HepG2 (cell line): ENCODE results near the gene MREG. TPM values are rescaled to one million over a fixed set of nuclear protein-coding genes. Genes with fewer than 3 reads are reported as not detected.

Experiments
- ATAC-seq: fragments of 200-7000 bp; cut with Tn5 transposase; 3 replicates; pipeline ENCODE4 v1.9.1; 2020; ENCODE audit warnings: mild to moderate bottlenecking, moderate library complexity
- BruUV-seq: library from RNA; stranded (reverse); fragments of 400-500 nt; replicated peaks from 2 replicates; lab custom pipeline; 2021; lab: Mats Ljungman, UMichigan
- CTCF ChIA-PET: fragments of 300-600 bp; formaldehyde crosslinking; extraction: SDS; loops from one replicate; lab custom pipeline; 2021; ENCODE audit warnings: low total read pairs, inconsistent platforms, low intra/inter-chr PET ratio; lab: Yijun Ruan, JAX
- POLR2A ChIA-PET: fragments of 350-600 bp; sonication (Branson Sonifier 250); formaldehyde crosslinking; loops from one replicate; lab custom pipeline; 2020; ENCODE audit warnings: antibody characterized with exemption, inconsistent platforms; lab: Yijun Ruan, JAX
- DNase-seq: peaks from one replicate; pipeline ENCODE4 v3.0.0-alpha.2; 2015; ENCODE audit warnings: low spot score
- FAIRE-seq: peaks from 3 replicates; lab custom pipeline; 2011; peaks lifted over from hg19 to GRCh38; lab: Jason Lieb, UNC
- H2AFZ ChIP-seq: one replicate; pipeline ENCODE4 v1.6.1; 2011; ENCODE audit warnings: low read length, inconsistent platforms
- H3K27ac ChIP-seq: fragments of 300-600 bp; 3 replicates; pipeline ENCODE4 v1.8.0; 2011; ENCODE audit warnings: mixed run types, mild to moderate bottlenecking, mixed read lengths, low read length, inconsistent platforms; ENCODE audit not compliant: insufficient read depth; ENCODE audit errors: extremely low read length
- H3K27me3 ChIP-seq, 2 experiments: fragments of 200-600 bp in 1 of 2; 2 replicates in 1 of 2; 3 replicates in 1 of 2; pipeline versions ENCODE4 v1.6.0 to v1.8.0; 2011; ENCODE audit warnings: low read length in 2 of 2, mild to moderate bottlenecking in 2 of 2, moderate library complexity in 2 of 2, inconsistent platforms in 1 of 2; ENCODE audit not compliant: insufficient read depth in 2 of 2, control insufficient read depth in 1 of 2
- H3K36me3 ChIP-seq, 2 experiments: fragments of 200-600 bp in 1 of 2; replicated peaks in 1 of 2; 2 replicates in 1 of 2; 3 replicates in 1 of 2; pipeline versions ENCODE4 v1.5.1 to v1.8.0; 2011; ENCODE audit warnings: low read length in 2 of 2, inconsistent platforms in 1 of 2; ENCODE audit not compliant: insufficient read depth in 2 of 2, control insufficient read depth in 1 of 2
- H3K4me1 ChIP-seq: 2 replicates; pipeline ENCODE4 v1.5.1; 2012; ENCODE audit warnings: low read length, inconsistent platforms; ENCODE audit not compliant: insufficient read depth
- H3K4me2 ChIP-seq: 2 replicates; pipeline ENCODE4 v1.6.0; 2011; ENCODE audit warnings: low read depth, low read length, inconsistent platforms
- H3K4me3 ChIP-seq, 3 experiments: fragments of 200-600 bp in 1 of 3; sonication (generic), shearing (Covaris generic) in 1 of 3; replicated peaks in 1 of 3; 2 replicates each; pipeline ENCODE4 v1.5.1; 2011 to 2016; ENCODE audit warnings: low read length in 3 of 3, inconsistent platforms in 2 of 3, low read depth in 2 of 3, mild to moderate bottlenecking in 2 of 3, control low read depth in 1 of 3, mixed read lengths in 1 of 3; ENCODE audit not compliant: insufficient read depth in 1 of 3
- H3K79me2 ChIP-seq: one replicate; pipeline ENCODE4 v1.6.1; 2011; ENCODE audit warnings: low read length, inconsistent platforms; ENCODE audit not compliant: insufficient read depth
- H3K9ac ChIP-seq: 2 replicates; pipeline ENCODE4 v1.6.0; 2011; ENCODE audit warnings: mild to moderate bottlenecking, low read depth, low read length, inconsistent platforms; ENCODE audit not compliant: insufficient read depth
- H3K9me3 ChIP-seq: 2 replicates; pipeline ENCODE4 v1.5.1; 2012; ENCODE audit warnings: mild to moderate bottlenecking, low read length
- H4K20me1 ChIP-seq: 2 replicates; pipeline ENCODE4 v1.6.0; 2011; ENCODE audit warnings: inconsistent platforms, mild to moderate bottlenecking, low read length, moderate library complexity; ENCODE audit not compliant: insufficient read depth
- CEBPB ChIP-seq: IDR thresholded peaks from 2 replicates; pipeline ENCODE4 v1.6.1; 2011; ENCODE audit warnings: low read depth, low read length, improper control_type of control experiment, borderline replicate concordance
- CEBPG ChIP-seq: IDR thresholded peaks from 2 replicates; pipeline ENCODE4 v1.6.1; 2016
- CTCF ChIP-seq: sonication (generic); formaldehyde crosslinking; IDR thresholded peaks from 2 replicates; pipeline ENCODE4 v1.5.0; 2020; ENCODE audit warnings: mild to moderate bottlenecking, missing genetic modification reagents, moderate library complexity
- FOSL2 ChIP-seq: sonication (generic); formaldehyde crosslinking; IDR thresholded peaks from 2 replicates; pipeline ENCODE4 v1.4.0; 2020; ENCODE audit warnings: missing genetic modification reagents
- GATAD2A ChIP-seq: IDR thresholded peaks from 2 replicates; pipeline ENCODE4 v1.6.1; 2016
- HNF4G ChIP-seq, 2 experiments: sonication (generic) in 1 of 2; formaldehyde crosslinking in 1 of 2; IDR thresholded peaks; 2 replicates each; pipeline versions ENCODE4 v1.4.0 to v1.6.1; 2011 to 2020; ENCODE audit warnings: borderline replicate concordance in 2 of 2, low read depth in 2 of 2, mild to moderate bottlenecking in 2 of 2, low read length in 1 of 2, missing genetic modification reagents in 1 of 2, moderate library complexity in 1 of 2
- KDM2A ChIP-seq: sonication (generic); formaldehyde crosslinking; IDR thresholded peaks from 2 replicates; pipeline ENCODE4 v1.4.0; 2020; ENCODE audit warnings: low read depth, missing genetic modification reagents, borderline replicate concordance
- MEIS1 ChIP-seq: sonication (generic); formaldehyde crosslinking; IDR thresholded peaks from 2 replicates; pipeline ENCODE4 v1.9.0; 2021; ENCODE audit warnings: mild to moderate bottlenecking, missing genetic modification reagents, moderate library complexity, borderline replicate concordance
- POLR2AphosphoS2 ChIP-seq: IDR thresholded peaks from 2 replicates; pipeline ENCODE4 v1.6.1; 2011; ENCODE audit warnings: low read depth, low read length, improper control_type of control experiment
- RBM22 ChIP-seq: fragments of 200-400 bp; formaldehyde crosslinking; optimal IDR thresholded peaks from 2 replicates; pipeline ENCODE3; 2017; ENCODE audit warnings: mild to moderate bottlenecking, low read length, moderate library complexity
- SAP130 ChIP-seq: IDR thresholded peaks from 2 replicates; pipeline ENCODE4 v1.6.1; 2016; ENCODE audit warnings: low read depth
- SP5 ChIP-seq: IDR thresholded peaks from 2 replicates; pipeline ENCODE4 v1.6.1; 2016; ENCODE audit warnings: low read depth, borderline replicate concordance
- ZBTB1 ChIP-seq: sonication (generic); formaldehyde crosslinking; IDR thresholded peaks from 2 replicates; pipeline ENCODE4 v1.4.0; 2020; ENCODE audit warnings: missing genetic modification reagents, borderline replicate concordance
- ZNF503 ChIP-seq: sonication (generic); formaldehyde crosslinking; IDR thresholded peaks from 2 replicates; pipeline ENCODE4 v1.4.0; 2020; ENCODE audit warnings: missing genetic modification reagents
- ZSCAN21 ChIP-seq: sonication (generic); formaldehyde crosslinking; IDR thresholded peaks from 2 replicates; pipeline ENCODE4 v1.8.0; 2022; ENCODE audit warnings: mild to moderate bottlenecking, missing genetic modification reagents, moderate library complexity, borderline replicate concordance
- WGBS: methylation state at CpG from one replicate; pipeline ENCODE4 v1.1.6; 2017; ENCODE audit warnings: low lambda C conversion rate; 5-methylcytosine and 5-hydroxymethylcytosine counted together
- in situ Hi-C: cut with HindIII; loops from 2 replicates; pipeline ENCODE4 v1.10.0; 2017; ENCODE audit warnings: low pct_unique_long_range_greater_than_20kb; ENCODE audit not compliant: extremely low pct_ligation_motif_present
- intact Hi-C: fragments of 100-400 bp; cut with micrococcal nuclease; formaldehyde crosslinking; loops from one replicate; pipeline ENCODE4 v1.10.0; 2022; ENCODE audit not compliant: unreplicated experiment
- polyA plus RNA-seq, 8 experiments: library from polyadenylated mRNA; depleted of rRNA in 3 of 8; stranded (reverse) in 7 of 8; unstranded in 1 of 8; fragments of >200 nt; fragmentation: Illumina TruSeq in 4 of 8; extraction: Trizol in 4 of 8; gene quantifications; 2 replicates each; pipeline versions ENCODE4 v1.2.1 to v1.2.3, GENCODE V29; 2011 to 2016; ENCODE audit warnings: low read depth in 4 of 8, missing spikeins in 1 of 8, mixed read lengths in 1 of 8; ENCODE audit not compliant: insufficient read depth in 1 of 8
- total RNA-seq, 5 experiments: library from RNA; depleted of rRNA; stranded (reverse); fragments of >200 nt; fragmentation: Illumina TruSeq; extraction: Trizol; gene quantifications; 2 replicates each; pipeline ENCODE4 v1.2.3, GENCODE V29; 2016; ENCODE audit warnings: low read depth in 1 of 5

The MREG gene
- total and polyA plus RNA-seq, 2 of the 13 experiments (the other 11 are each of a cell fraction or from before 2014, with no cell fraction given), result 7.5 to 23.3 TPM

DNA sequence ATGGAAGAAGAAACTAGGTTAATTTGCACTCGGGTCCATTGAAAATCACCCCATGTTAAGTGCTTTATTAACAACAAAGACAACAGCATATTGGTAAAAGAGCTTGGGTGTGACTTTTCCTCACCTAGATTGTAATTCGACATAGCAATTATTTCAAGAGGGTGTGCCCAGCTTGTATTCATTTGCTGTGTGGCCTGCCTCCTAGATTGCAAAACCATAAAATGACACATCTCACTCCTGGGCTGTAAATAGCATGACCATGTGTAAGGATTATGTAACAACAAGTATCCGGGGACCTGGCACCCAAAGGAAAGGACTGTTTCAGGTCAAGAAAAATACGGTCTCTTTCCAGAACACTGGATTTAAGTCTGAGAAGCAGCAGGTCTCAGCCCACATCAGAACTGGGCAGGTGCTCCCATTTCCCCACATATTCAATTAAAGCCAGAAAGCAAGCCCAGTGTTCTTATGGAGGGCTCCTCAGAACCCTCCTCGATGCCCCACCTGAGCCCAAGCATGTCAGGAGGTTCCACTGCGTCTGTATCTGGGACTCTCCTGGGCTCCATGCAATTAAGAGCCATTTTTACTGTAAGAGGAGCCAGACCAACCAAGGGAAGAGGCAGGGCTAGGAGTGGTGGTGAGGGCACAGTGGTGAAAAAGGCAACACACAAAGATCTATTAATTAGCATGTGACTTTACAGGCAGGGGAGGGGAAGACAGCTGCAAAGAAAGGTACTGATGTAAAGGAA, 39.2 kb downstream of the MREG start:
- no peak overlapping the region for H2AFZ ChIP-seq
- peak; percentile 27; the same call in 1 of the 2 replicates for TF ChIP-seq CEBPG
- peak; percentile 56; the same call in 1 of the 2 replicates for TF ChIP-seq FOSL2
- peak; percentile 26; the same call in 1 of the 2 replicates for TF ChIP-seq SAP130 (CRISPR knock-in tag)
- TF ChIP-seq KDM2A, result no peak
- TF ChIP-seq GATAD2A (CRISPR knock-in tag), result no peak
- TF ChIP-seq CEBPB, result peak; percentile 34; the same call in 1 of the 2 replicates
- TF ChIP-seq SP5 (CRISPR knock-in tag), result no peak
- TF ChIP-seq RBM22, result peak; percentile 27
- in situ Hi-C loops (no loop called here), intact Hi-C loops (no loop called here)
- no peak for ATAC-seq
- H3K27me3 ChIP-seq, result no peaks in the 10 kb centered on the region
- H3K9me3 ChIP-seq, result no peaks in the 10 kb centered on the region
- no peak overlapping the region for H3K4me2 ChIP-seq
- ChIA-PET POLR2A (no interaction called here), CTCF (no interaction called here)
- no peak for DNase-seq
- no peak for FAIRE-seq
- WGBS, result 84% methylated on average over 6 of the region's 6 CpGs
- no peaks in the 10 kb centered on the region for H4K20me1 ChIP-seq
- H3K79me2 ChIP-seq, result peaks cover 26% of the 10 kb centered on the region
- H3K27ac ChIP-seq, result peak overlapping the region; percentile 15
- H3K4me3 ChIP-seq, result no peak overlapping the region
- H3K9ac ChIP-seq, result no peak overlapping the region
- H3K36me3 ChIP-seq, result peaks cover 10 to 37% of the 10 kb centered on the region in 2 experiments
- peaks cover 17% of the 10 kb centered on the region; the same call in 1 of the 2 replicates for H3K4me1 ChIP-seq
- BruUV-seq, result no TSS peak

GRCh38 chr2:215973145-215973792, 40.1 kb downstream of the MREG start:
- Histone ChIP-seq H3K9ac (no peak overlapping the region), H3K27ac (no peak overlapping the region), H3K4me1 (peaks cover 17% of the 10 kb centered on the region; the same call in 1 of the 2 replicates), H3K4me2 (no peak overlapping the region), H3K27me3 (no peaks in the 10 kb centered on the region), H3K79me2 (peaks cover 26% of the 10 kb centered on the region), H4K20me1 (no peaks in the 10 kb centered on the region), H3K36me3 (peaks cover 10 to 37% of the 10 kb centered on the region in 2 experiments), H2AFZ (no peak overlapping the region), H3K9me3 (no peaks in the 10 kb centered on the region), H3K4me3 (no peak overlapping the region)
- ChIA-PET CTCF (no interaction called here), POLR2A (no interaction called here)
- BruUV-seq, result no TSS peak
- intact Hi-C loops (no loop called here), in situ Hi-C loops (no loop called here)
- ATAC-seq (no peak), DNase-seq (no peak), FAIRE-seq (no peak)
- 80% methylated on average over 7 of the region's 7 CpGs for WGBS
- no peak for TF ChIP-seq CTCF
- no peak for TF ChIP-seq ZSCAN21 (CRISPR knock-in tag)
- no peak for TF ChIP-seq POLR2AphosphoS2
- TF ChIP-seq ZNF503, result no peak
- TF ChIP-seq ZBTB1 (CRISPR knock-in tag), result no peak
- TF ChIP-seq MEIS1, result no peak
- no peak for TF ChIP-seq HNF4G (IDR thresholded peaks at IDR 0.05; ENCODE audit: borderline replicate concordance, low read depth, low read length)
- TF ChIP-seq HNF4G (CRISPR knock-in tag; IDR thresholded peaks at IDR 0.05; ENCODE audit: borderline replicate concordance, low read depth), result no peak
